GM21360 (cell line): Measurements from ENCODE around the gene NUP98.
"Not testable (repeated sequence)": the region's sequence is repeated elsewhere in the genome, so short reads cannot be mapped to it uniquely, and the experiment has no call there.

Experiments
- ATAC-seq: cut with Tn5 transposase; IDR thresholded peaks from one replicate; pipeline ENCODE4 v1.9.1; 2021; ENCODE audit warnings: mild to moderate bottlenecking, moderate library complexity; ENCODE audit not compliant: unreplicated experiment

Gene NUP98

DNA sequence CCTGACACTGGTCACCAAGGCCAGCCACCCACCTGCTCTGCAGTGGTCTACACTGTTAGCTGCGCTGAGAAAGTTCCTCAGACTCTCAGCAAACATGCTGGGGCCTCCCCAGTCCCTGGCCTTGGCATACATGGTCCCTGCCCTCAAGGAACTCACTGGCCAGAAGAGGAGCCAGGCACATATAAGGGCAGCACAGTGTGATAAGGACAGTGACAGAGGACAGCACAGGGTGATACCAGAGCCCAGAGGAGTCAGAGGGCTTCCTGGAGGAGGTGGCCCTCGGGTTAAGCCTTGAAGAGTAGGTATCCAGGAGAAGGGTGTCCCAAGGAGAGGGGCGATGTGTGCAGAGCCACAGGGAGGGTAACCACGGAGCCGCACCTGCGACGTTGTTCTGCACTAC is 151.8 kb downstream of the NUP98 start:
- no peak for ATAC-seq

- no peak for ATAC-seq
Measured at GRCh38 chr11:3644817-3645235, 152.5 kb downstream of the NUP98 start, which contains the start of gene ART1. Gene ART1, plus strand, starts transcription at chr11:3645128. Its CDS starts 14,086 bp downstream, at chr11:3659214.

- ATAC-seq, result not testable (repeated sequence)
Measured at GRCh38 chr11:3643102-3643546, 154.2 kb downstream of the NUP98 start.

DNA sequence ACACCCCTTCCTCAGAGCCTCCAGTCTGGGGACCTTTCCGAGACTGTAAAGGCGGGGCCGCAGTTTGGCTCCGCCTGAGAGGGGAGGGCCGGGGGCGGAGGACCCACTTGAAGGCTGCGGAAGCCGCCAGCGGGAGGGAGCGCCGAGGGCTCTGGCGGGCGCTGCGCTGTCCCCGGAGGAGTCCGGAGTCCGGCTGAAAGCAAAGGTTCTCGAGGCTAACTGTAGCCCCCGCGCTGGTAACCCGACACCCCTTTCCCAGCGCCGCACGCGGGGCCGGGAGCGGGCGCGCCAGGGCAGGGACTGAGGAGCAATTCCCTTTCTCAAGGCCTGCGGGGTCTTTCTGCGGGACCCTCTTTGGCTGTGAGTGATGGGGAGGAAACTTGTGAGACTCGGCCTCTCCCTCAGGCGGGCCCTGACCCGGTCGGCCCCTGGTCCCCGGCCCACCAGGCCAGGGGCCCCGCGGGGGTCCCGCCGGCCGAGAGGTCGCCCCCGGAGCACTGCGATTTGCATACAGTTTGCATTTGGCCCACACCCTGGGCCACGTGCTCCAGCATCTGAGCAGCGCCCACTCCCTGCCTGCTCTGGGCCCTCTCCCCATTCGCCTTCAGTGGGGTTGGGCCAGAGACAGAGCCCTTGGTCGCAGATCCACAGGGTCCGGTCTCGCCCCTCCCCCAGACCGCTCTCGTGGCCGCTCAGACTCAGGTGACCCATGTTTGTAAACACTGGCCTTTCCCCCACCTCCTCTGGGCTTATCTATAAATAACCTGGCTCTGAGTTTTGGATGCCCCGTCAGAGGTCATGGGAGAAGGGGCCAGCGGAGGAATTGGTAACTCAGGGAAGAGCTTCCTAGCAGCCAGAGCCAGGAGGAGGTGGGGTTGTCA is 155.0 kb downstream of the NUP98 start:
- ATAC-seq, result no peak

DNA sequence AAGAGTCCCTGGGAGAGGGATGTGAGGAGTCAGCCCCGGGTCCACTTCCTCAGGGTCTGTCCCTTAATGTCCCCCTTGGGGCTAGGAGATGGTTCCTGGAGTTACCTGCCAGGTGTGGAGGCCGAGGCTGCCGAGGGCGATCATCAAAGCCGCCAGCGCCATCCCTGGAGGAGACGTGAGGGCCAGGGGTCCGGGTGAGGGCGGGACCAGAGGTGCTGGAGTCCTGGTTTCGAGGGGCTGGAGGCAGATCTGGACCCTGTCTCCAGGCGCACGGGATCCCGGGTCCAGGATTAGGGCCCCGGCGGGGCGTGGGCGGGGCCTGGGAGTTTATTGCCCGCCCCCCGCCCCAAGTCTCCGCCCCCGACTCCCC is 155.7 kb downstream of the NUP98 start, which contains the start of gene ART5:
ART5 (minus strand) TSS at position 292 of the 370 bp plus-strand sequence; CDS start at position 162, 130 bp downstream.
- ATAC-seq, result no peak

- ATAC-seq, result no peak
Measured at GRCh38 chr11:3641191-3641590, 156.2 kb downstream of the NUP98 start.

DNA sequence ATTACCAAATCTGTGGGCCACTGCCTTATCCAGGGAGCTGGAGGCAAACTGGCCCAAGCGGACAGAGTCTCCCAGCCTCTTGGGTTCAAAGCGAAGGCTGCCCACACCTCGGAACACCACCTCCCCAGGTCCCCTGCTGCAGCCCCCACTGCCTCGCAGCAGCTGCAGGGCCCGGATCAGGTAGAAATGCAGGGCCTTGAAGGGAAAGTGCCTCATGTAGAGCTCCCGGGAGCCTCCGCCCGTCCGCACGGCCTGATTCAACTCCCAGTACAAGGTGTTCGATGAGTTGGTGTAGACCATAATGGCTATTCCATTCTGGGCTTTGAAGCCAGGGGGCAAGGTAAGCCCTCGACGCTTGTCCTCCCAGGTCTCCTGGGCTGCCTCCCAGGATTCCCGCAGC is 157.5 kb downstream of the NUP98 start:
- ATAC-seq, result no peak

- no peak for ATAC-seq
Measured at GRCh38 chr11:3638513-3638912, 158.8 kb downstream of the NUP98 start.

DNA sequence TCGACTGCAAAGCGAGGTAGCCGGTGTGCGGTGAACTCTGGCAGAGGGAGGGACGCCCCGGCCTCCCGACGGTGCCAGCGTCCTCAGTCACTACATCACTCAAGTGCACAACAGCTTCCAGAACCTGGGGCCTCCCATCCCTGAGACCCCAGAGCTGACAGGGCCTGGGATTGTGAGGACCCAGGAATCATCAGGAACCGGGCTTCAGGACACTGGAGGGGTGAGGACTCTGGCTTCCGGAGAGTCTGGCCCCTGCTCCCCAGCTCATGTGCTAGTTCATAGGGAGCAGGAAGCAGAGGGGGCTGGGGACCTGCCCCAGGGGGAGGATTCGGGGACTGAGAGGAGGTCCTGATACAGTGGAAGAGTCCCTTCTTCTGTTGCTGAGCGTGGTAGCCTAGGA is 160.2 kb downstream of the NUP98 start:
- no peak for ATAC-seq

DNA sequence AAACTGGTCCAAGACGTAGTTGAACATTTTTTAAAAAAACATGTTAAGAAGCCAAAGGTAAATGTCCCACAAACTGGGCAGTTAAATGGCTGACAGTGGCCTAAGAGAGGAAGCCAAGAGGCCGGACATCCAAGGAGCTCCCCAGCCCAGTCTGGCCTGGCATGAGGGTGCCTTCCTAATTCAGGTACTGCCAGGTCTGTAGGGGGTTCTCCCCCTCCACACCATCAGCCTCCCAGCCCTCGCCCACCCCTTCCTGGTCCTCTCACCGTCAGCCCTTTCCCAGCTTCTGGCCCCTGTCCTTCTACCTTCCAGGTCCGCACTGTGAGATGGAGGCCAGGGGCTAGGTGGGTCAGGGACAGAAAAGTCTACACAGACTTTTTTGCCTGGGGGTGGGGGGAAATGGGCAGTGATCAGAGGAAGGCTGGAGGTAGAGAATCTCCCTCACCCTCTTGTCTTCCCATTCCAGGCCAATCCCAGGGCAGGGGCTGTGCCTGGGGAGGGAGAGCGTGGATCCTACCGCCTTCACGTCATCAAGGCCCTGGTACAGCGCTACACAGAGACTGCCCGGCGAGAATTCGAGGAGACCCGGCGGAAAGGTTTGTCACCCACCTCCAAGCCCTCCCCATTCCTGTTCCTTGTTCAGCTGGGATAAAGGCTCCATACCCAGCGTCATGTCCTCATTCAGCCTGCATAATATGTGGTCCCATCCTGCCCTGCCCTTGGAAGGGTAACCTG is 161.5 kb downstream of the NUP98 start:
- no peak for ATAC-seq

DNA sequence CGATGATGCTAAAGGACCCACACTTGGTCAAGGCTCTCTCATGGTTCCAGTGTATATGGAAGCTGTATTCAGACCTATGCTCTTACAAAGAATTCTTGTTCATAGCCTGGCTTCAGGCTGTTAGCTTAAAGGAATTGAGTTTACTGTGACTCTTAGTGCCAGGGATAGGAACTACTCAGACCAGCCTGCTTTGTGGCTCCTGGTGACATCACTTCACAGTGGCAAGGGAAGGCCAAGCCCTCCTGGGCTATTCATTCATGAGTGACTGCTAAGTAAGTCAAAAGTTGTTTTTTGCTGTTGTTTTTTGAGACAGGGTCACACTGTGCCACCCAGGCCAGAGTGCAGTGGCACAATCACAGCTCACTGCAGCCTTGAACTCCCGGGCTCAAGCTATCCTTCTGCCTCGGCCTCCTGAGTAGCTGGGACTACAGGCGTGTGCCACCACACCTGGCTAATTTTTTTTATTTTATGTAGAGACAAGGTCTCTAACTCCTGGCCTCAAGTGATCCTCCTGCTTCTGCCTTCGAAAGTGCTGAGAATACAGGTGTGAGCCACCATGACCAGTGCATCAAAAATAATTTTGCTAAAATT is 165.2 kb downstream of the NUP98 start:
- no peak for ATAC-seq

GRCh38 chr11:3631331-3631730 is 166.0 kb downstream of the NUP98 start:
- ATAC-seq, result no peak

- ATAC-seq, result no peak
Measured at GRCh38 chr11:3627291-3627690, 170.1 kb downstream of the NUP98 start.

DNA sequence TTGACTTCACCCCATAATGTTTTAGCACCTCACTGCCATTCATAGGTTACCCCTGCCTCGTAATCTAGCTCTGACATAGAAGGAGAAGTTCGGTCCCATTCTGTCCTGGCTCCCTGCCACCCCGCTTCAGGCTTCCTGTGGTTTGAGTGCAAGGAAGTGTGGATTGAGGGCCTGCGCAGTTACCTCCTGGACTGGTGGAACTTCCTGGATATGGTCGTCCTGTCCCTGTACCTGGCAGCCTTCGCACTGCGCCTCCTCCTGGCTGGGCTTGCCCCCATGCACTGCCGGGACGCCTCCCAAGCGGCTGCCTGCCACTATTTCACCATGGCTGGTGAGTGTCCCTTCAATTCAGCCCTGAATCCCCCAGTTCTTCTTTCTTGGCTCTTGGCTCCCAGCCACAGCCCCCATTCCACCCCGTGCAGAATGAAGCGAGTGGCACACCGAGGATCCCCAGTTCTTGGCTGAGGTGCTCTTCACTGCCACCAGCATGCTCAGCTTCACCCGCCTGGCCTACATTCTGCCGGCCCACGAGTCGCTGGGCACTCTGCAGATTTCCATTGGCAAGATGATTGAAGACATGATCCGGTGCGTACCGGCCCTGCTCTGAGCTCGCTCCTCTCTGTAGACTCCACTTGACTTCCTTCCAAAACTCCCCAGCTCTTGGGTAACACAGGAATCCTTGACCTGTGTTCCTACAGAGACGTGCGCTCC is 170.9 kb downstream of the NUP98 start:
- ATAC-seq, result no peak
